Ishikawa (cell line): ENCODE measurements around the gene GSTA3.

Experiments
- CEBPB ChIP-seq: IDR thresholded peaks from 2 replicates; pipeline ENCODE4 v1.6.1; 2012
- EP300 ChIP-seq: IDR thresholded peaks from 2 replicates; pipeline ENCODE4 v1.6.1; 2012; ENCODE audit warnings: borderline replicate concordance
- TAF1 ChIP-seq: IDR thresholded peaks from 2 replicates; pipeline ENCODE4 v1.6.1; 2012; ENCODE audit warnings: low read depth, mild to moderate bottlenecking
- YY1 ChIP-seq: IDR thresholded peaks from 2 replicates; pipeline ENCODE4 v1.6.1; 2012; ENCODE audit warnings: low read depth
- TF ChIP-seq, protein P1 (sequence below): IDR thresholded peaks from 2 replicates; pipeline ENCODE4 v1.6.1; 2012; ENCODE audit warnings: low read depth, mild to moderate bottlenecking

DNA sequence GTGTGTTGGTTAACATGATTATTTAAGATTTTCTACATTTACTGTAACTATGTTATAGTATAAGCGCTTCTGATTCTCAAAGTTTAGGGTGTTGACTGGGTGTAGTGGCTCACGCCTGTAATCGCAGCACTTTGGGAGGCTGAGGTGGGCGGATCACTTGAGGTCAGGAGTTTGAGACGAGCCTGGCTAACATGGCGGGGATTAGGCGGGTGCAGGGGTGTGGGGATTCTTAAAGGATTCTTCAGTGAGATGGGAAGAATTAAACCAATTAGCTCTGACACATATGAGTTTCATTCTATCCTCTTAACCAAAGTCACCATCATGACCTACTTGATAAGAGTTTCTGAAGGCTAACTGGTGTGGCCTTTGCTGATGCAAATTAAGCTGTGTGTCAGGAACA, 46.4 kb upstream of the GSTA3 start:
- TF ChIP-seq, protein P1, sequence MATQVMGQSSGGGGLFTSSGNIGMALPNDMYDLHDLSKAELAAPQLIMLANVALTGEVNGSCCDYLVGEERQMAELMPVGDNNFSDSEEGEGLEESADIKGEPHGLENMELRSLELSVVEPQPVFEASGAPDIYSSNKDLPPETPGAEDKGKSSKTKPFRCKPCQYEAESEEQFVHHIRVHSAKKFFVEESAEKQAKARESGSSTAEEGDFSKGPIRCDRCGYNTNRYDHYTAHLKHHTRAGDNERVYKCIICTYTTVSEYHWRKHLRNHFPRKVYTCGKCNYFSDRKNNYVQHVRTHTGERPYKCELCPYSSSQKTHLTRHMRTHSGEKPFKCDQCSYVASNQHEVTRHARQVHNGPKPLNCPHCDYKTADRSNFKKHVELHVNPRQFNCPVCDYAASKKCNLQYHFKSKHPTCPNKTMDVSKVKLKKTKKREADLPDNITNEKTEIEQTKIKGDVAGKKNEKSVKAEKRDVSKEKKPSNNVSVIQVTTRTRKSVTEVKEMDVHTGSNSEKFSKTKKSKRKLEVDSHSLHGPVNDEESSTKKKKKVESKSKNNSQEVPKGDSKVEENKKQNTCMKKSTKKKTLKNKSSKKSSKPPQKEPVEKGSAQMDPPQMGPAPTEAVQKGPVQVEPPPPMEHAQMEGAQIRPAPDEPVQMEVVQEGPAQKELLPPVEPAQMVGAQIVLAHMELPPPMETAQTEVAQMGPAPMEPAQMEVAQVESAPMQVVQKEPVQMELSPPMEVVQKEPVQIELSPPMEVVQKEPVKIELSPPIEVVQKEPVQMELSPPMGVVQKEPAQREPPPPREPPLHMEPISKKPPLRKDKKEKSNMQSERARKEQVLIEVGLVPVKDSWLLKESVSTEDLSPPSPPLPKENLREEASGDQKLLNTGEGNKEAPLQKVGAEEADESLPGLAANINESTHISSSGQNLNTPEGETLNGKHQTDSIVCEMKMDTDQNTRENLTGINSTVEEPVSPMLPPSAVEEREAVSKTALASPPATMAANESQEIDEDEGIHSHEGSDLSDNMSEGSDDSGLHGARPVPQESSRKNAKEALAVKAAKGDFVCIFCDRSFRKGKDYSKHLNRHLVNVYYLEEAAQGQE = no peak
- TF ChIP-seq YY1 = no peak
- no peak for TF ChIP-seq EP300
- TF ChIP-seq CEBPB = no peak
- no peak for TF ChIP-seq TAF1
